B cell (primary cell): Measurements from ENCODE around the gene PCSK4. TPM values are rescaled to one million over a fixed set of nuclear protein-coding genes. Genes with fewer than 3 reads are reported as not detected.

ENCODE experiments used
- ATAC-seq: fragments of 200-7000 bp; cut with Tn5 transposase; one replicate; pipeline ENCODE4 v1.10.0; 2021; ENCODE audit warnings: low read depth, mild to moderate bottlenecking, moderate number of reproducible peaks, moderate library complexity
- CTCF ChIA-PET: fragments of 350-600 bp; sonication (Branson Sonifier 250); formaldehyde crosslinking; loops from one replicate; lab custom pipeline; 2021; ENCODE audit warnings: antibody characterized with exemption, inconsistent platforms; lab: Charles Lee
- POLR2A ChIA-PET: fragments of 350-600 bp; sonication (Branson Sonifier 250); formaldehyde crosslinking; loops from one replicate; lab custom pipeline; 2021; ENCODE audit warnings: antibody characterized with exemption; lab: Charles Lee
- DNase-seq: peaks from one replicate; pipeline ENCODE4 v3.0.0; 2013
- H2AFZ ChIP-seq: 2 replicates; pipeline ENCODE4 v1.6.1; 2012; ENCODE audit warnings: mild to moderate bottlenecking, low read depth, low read length; ENCODE audit not compliant: insufficient read depth, poor library complexity, severe bottlenecking
- H3K27ac ChIP-seq, 2 donors: 1 replicate in 1 of 2; 2 replicates in 1 of 2; pipeline ENCODE4 v1.5.1; 2012 to 2013; ENCODE audit warnings: low read length in 2 of 2, mild to moderate bottlenecking in 2 of 2, moderate library complexity in 1 of 2
- H3K27me3 ChIP-seq, 4 experiments: fragments of 200-600 bp in 1 of 4; sonication (generic) in 1 of 4; replicated peaks in 1 of 4; 1 replicate in 2 of 4; 2 replicates in 2 of 4; pipeline versions ENCODE4 v1.6.1 to v1.7.0; 2013 to 2016; ENCODE audit warnings: low read length in 3 of 4, mild to moderate bottlenecking in 2 of 4, mixed read lengths in 1 of 4, moderate library complexity in 1 of 4; ENCODE audit not compliant: insufficient read depth in 4 of 4, control insufficient read depth in 3 of 4; ENCODE audit errors: control extremely low read depth in 1 of 4
- H3K36me3 ChIP-seq, 2 experiments: replicated peaks in 1 of 2; 1 replicate in 1 of 2; 2 replicates in 1 of 2; pipeline versions ENCODE4 v1.6.1 to v1.7.1; 2013; ENCODE audit warnings: low read length in 1 of 2; ENCODE audit not compliant: insufficient read depth in 2 of 2, control insufficient read depth in 1 of 2; ENCODE audit errors: control extremely low read depth in 1 of 2, extremely low read depth in 1 of 2
- H3K4me1 ChIP-seq, 2 donors: fragments of 200-600 bp in 1 of 2; sonication (generic) in 1 of 2; 1 replicate in 1 of 2; 2 replicates in 1 of 2; pipeline versions ENCODE4 v1.5.1 to v1.6.1; 2013 to 2017; ENCODE audit warnings: low read length in 2 of 2; ENCODE audit not compliant: control insufficient read depth in 2 of 2, insufficient read depth in 2 of 2
- H3K4me2 ChIP-seq: replicated peaks from 2 replicates; pipeline ENCODE3; 2012; ENCODE audit warnings: mild to moderate bottlenecking, low read depth, low read length; ENCODE audit not compliant: poor library complexity, severe bottlenecking
- H3K4me3 ChIP-seq, 5 experiments: fragments of 200-600 bp in 1 of 5; sonication (generic) in 1 of 5; 1 replicate in 3 of 5; 2 replicates in 2 of 5; pipeline versions ENCODE4 v1.5.1 to v1.7.0; 2011 to 2016; ENCODE audit warnings: low read length in 4 of 5, mild to moderate bottlenecking in 4 of 5, low read depth in 2 of 5, control low read depth in 1 of 5, moderate library complexity in 1 of 5; ENCODE audit not compliant: insufficient read depth in 1 of 5; ENCODE audit errors: control extremely low read depth in 1 of 5, extremely low read depth in 1 of 5
- H3K79me2 ChIP-seq: fragments of 200-600 bp; sonication (generic); one replicate; pipeline ENCODE4 v1.6.0; 2016; ENCODE audit warnings: low read length; ENCODE audit not compliant: control insufficient read depth, insufficient read depth
- H3K9ac ChIP-seq: fragments of 200-600 bp; sonication (generic); 2 replicates; pipeline ENCODE4 v1.6.1; 2017; ENCODE audit warnings: mild to moderate bottlenecking, low read length, moderate library complexity
- H3K9me3 ChIP-seq, 3 donors: one replicate each; pipeline versions ENCODE4 v1.6.1 to v1.7.1; 2013; ENCODE audit warnings: low read length in 2 of 3; ENCODE audit not compliant: control insufficient read depth in 2 of 3, insufficient read depth in 1 of 3; ENCODE audit errors: control extremely low read depth in 1 of 3
- H4K20me1 ChIP-seq: 2 replicates; pipeline ENCODE4 v1.6.0; 2012; ENCODE audit warnings: mild to moderate bottlenecking, low read length; ENCODE audit not compliant: insufficient read depth, control insufficient read depth, poor library complexity, severe bottlenecking
- H3K27ac Mint-ChIP-seq: one replicate; pipeline ENCODE4 v1.8.0; 2021; ENCODE audit warnings: mixed read lengths
- H3K27me3 Mint-ChIP-seq: one replicate; pipeline ENCODE4 v1.8.0; 2021; ENCODE audit warnings: mixed read lengths
- H3K4me1 Mint-ChIP-seq: one replicate; pipeline ENCODE4 v1.8.0; 2021; ENCODE audit warnings: mixed read lengths
- H3K4me3 Mint-ChIP-seq: one replicate; pipeline ENCODE4 v1.8.0; 2021; ENCODE audit warnings: mixed read lengths
- H3K9me3 Mint-ChIP-seq: one replicate; pipeline ENCODE4 v1.8.0; 2022; ENCODE audit warnings: mixed read lengths; ENCODE audit not compliant: insufficient read depth
- CTCF ChIP-seq: fragments of 200-600 bp; IDR thresholded peaks from one replicate; pipeline ENCODE4 v1.8.0; 2022; ENCODE audit warnings: antibody characterized with exemption, mild to moderate bottlenecking
- EZH2 ChIP-seq: IDR thresholded peaks from 2 replicates; pipeline ENCODE4 v1.6.1; 2012; ENCODE audit warnings: borderline replicate concordance, low read depth, mild to moderate bottlenecking, moderate library complexity, low read length; ENCODE audit not compliant: insufficient read depth, poor library complexity, severe bottlenecking
- WGBS: methylation state at CpG from one replicate; pipeline ENCODE4 v1.1.5; 2013; ENCODE audit warnings: missing lambda C conversion rate; ENCODE audit not compliant: insufficient coverage; 5-methylcytosine and 5-hydroxymethylcytosine counted together
- intact Hi-C: fragments of 100-400 bp; cut with micrococcal nuclease; formaldehyde crosslinking; loops from one replicate; pipeline ENCODE4 v1.10.0; 2022
- polyA plus RNA-seq: library from polyadenylated mRNA; depleted of rRNA; stranded (reverse); fragments of >200 nt; gene quantifications from 2 replicates; pipeline ENCODE4 v1.2.3, GENCODE V29; 2012
- total RNA-seq, 2 donors: library from RNA; stranded (reverse); fragments of 120-200 nt in 1 of 2; gene quantifications; 1 replicate in 1 of 2; 2 replicates in 1 of 2; pipeline versions ENCODE4 v1.2.3 to v1.2.4, GENCODE V29; 2013 to 2022

The PCSK4 gene
- total and polyA plus RNA-seq, 2 donors (not counting 1 experiment from before 2014, with no cell fraction given): 1.1 to 1.3 TPM

- peak overlapping the region; percentile 46 for H3K9ac ChIP-seq
- no peak overlapping the region for H2AFZ ChIP-seq
- Mint-ChIP-seq H3K4me3 (no peak overlapping the region), H3K27me3 (peaks cover 41% of the 10 kb centered on the region), H3K9me3 (no peaks in the 10 kb centered on the region), H3K27ac (no peak overlapping the region), H3K4me1 (peaks cover 11% of the 10 kb centered on the region)
- H4K20me1 ChIP-seq: no peaks in the 10 kb centered on the region
- H3K9me3 ChIP-seq: peaks cover 0 to 59% (median 7%) of the 10 kb centered on the region in 3 donors
- H3K27me3 ChIP-seq: peaks cover 0 to 80% (median 20%) of the 10 kb centered on the region in 4 experiments
- POLR2A ChIA-PET: no interaction called here
- TF ChIP-seq CTCF (no peak), EZH2 (no peak)
- ATAC-seq (no peak), DNase-seq (no peak)
- H3K36me3 ChIP-seq: no peaks in the 10 kb centered on the region
- H3K79me2 ChIP-seq: no peaks in the 10 kb centered on the region
- intact Hi-C loops: loop anchor here (1.0 kb wide), 1 partner anchor 28 kb away; the partner anchor contains the start of gene C19orf25
- CTCF ChIA-PET: no interaction called here
- H3K27ac ChIP-seq: no peak overlapping the region
- peak overlapping the region in 1 of 5 experiments; percentile 41 for H3K4me3 ChIP-seq
- 74% methylated on average over 23 of the region's 23 CpGs for WGBS
- H3K4me1 ChIP-seq: peaks cover 16 to 21% of the 10 kb centered on the region in 2 donors
- peak overlapping the region; percentile 78 for H3K4me2 ChIP-seq
Measured at GRCh38 chr19:1507192-1507660, 17.1 kb upstream of the PCSK4 start.

GRCh38 chr19:1505991-1506881, 16.1 kb upstream of the PCSK4 start:
- Histone ChIP-seq H3K9ac (no peak overlapping the region), H4K20me1 (no peaks in the 10 kb centered on the region), H2AFZ (no peak overlapping the region), H3K4me1 (peaks cover 16 to 21% of the 10 kb centered on the region in 2 donors), H3K27me3 (peaks cover 0 to 78% (median 18%) of the 10 kb centered on the region in 4 experiments), H3K36me3 (no peaks in the 10 kb centered on the region), H3K4me2 (no peak overlapping the region), H3K79me2 (no peaks in the 10 kb centered on the region), H3K9me3 (peaks cover 0 to 58% (median 7%) of the 10 kb centered on the region in 3 donors), H3K27ac (no peak overlapping the region), H3K4me3 (no peak overlapping the region)
- Mint-ChIP-seq H3K9me3 (no peaks in the 10 kb centered on the region), H3K27ac (no peak overlapping the region), H3K4me3 (peak overlapping the region; percentile 14), H3K27me3 (peaks cover 38% of the 10 kb centered on the region), H3K4me1 (peaks cover 10% of the 10 kb centered on the region)
- intact Hi-C loops: no loop called here
- ATAC-seq (no peak), DNase-seq (no peak)
- CTCF ChIA-PET: interaction anchor here (0.8 kb wide), 1 partner anchor 15 kb away, joined by 3 read pairs; the partner anchor contains the start of gene REEP6
- no peak for TF ChIP-seq EZH2
- TF ChIP-seq CTCF: no peak
- WGBS: 91% methylated on average over 38 of the region's 45 CpGs
- POLR2A ChIA-PET: no interaction called here
